Right lobe of liver (tissue), 4 donors: ENCODE data around the gene FUT2.

Experiments
- CTCF ChIP-seq, 4 donors: fragments of 200-600 bp in 3 of 4; fragments of 450-650 bp in 1 of 4; IDR thresholded peaks; one replicate each; pipeline versions ENCODE4 v1.5.1 to v1.8.0; 2016 to 2022; ENCODE audit warnings: antibody characterized with exemption in 4 of 4, mild to moderate bottlenecking in 2 of 4
- POLR2A ChIP-seq: fragments of 450-650 bp; IDR thresholded peaks from one replicate; pipeline ENCODE4 v1.6.1; 2017; ENCODE audit warnings: antibody characterized with exemption, mild to moderate bottlenecking
- donor health status: DM: no; HTN: no; CAD: no.
- donor health status: DM: no; HTN: no; CAD: no.
- donor health status: DM: no; HTN: yes; CAD: no.

DNA sequence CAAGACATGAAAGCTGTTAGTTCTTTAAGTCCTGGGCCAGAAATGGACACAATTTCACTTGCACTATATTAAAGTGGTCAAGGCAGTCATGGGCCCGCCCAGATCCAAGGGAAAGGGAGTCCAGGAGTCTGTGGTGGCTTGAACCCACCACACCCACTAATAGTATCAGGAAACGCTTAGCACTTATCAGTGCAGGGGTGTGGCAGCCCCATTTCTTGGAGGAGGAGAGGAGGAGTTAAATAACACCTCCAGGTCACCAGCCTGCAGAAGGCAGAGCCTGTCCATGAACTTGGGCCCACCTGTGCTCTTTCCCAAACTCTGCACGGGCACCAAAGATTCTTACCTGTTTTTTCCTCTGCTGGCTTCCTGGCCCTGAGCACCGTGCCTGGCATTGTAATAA, 17.6 kb upstream of the FUT2 start:
- TF ChIP-seq CTCF (IDR thresholded peaks at IDR 0.05) (no peak), POLR2A (no peak)
